Measurements from ENCODE around the gene AKAP5. TPM values are rescaled to one million over a fixed set of nuclear protein-coding genes. Genes with fewer than 3 reads are reported as not detected.

The AKAP5 gene
- polyA plus RNA-seq, 1 of the 3 experiments (the other 2 are of a cell fraction), result 0.28 TPM

DNA sequence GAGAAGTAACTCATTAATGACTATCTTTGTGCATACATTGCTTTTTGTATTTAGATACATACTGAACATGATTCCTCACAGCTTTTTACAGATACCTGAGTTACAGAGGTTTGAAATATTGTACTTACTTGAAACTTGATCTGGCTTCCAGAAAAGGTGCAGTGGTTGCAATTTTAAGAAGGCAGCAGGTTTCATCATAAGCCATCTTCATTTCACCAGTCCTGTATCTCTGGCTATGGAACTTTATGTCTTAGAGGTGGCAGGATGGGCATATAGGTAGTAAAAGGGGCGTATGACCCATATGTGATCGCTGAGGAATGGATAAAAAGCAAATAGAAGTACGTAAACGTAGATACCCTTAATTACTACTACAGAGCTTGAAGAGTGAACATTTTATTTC, 52.9 kb downstream of the AKAP5 start:
- H4K20me1 ChIP-seq (ENCODE audit: insufficient read depth), result peaks cover 87% of the 10 kb centered on the region

More for the DNA sequence above, 52.9 kb downstream of the AKAP5 start:
- H3K27ac ChIP-seq (ENCODE audit: low read depth in 2 of 2, low read length in 1 of 2), result no peak overlapping the region
- peaks cover 0 to under 1% of the 10 kb centered on the region in 2 experiments; a peak in 2 of 4 replicates for H3K4me1 ChIP-seq (ENCODE audit: control insufficient read depth in 1 of 2, insufficient read depth in 2 of 2, low read depth in 1 of 2, low read length in 1 of 2)
- H3K9me3 ChIP-seq, result no peaks in the 10 kb centered on the region
- TF ChIP-seq, protein P1, sequence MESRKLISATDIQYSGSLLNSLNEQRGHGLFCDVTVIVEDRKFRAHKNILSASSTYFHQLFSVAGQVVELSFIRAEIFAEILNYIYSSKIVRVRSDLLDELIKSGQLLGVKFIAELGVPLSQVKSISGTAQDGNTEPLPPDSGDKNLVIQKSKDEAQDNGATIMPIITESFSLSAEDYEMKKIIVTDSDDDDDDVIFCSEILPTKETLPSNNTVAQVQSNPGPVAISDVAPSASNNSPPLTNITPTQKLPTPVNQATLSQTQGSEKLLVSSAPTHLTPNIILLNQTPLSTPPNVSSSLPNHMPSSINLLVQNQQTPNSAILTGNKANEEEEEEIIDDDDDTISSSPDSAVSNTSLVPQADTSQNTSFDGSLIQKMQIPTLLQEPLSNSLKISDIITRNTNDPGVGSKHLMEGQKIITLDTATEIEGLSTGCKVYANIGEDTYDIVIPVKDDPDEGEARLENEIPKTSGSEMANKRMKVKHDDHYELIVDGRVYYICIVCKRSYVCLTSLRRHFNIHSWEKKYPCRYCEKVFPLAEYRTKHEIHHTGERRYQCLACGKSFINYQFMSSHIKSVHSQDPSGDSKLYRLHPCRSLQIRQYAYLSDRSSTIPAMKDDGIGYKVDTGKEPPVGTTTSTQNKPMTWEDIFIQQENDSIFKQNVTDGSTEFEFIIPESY (IDR thresholded peaks at IDR 0.05; ENCODE audit: borderline replicate concordance, low read depth), result no peak
- TF ChIP-seq, protein P2, sequence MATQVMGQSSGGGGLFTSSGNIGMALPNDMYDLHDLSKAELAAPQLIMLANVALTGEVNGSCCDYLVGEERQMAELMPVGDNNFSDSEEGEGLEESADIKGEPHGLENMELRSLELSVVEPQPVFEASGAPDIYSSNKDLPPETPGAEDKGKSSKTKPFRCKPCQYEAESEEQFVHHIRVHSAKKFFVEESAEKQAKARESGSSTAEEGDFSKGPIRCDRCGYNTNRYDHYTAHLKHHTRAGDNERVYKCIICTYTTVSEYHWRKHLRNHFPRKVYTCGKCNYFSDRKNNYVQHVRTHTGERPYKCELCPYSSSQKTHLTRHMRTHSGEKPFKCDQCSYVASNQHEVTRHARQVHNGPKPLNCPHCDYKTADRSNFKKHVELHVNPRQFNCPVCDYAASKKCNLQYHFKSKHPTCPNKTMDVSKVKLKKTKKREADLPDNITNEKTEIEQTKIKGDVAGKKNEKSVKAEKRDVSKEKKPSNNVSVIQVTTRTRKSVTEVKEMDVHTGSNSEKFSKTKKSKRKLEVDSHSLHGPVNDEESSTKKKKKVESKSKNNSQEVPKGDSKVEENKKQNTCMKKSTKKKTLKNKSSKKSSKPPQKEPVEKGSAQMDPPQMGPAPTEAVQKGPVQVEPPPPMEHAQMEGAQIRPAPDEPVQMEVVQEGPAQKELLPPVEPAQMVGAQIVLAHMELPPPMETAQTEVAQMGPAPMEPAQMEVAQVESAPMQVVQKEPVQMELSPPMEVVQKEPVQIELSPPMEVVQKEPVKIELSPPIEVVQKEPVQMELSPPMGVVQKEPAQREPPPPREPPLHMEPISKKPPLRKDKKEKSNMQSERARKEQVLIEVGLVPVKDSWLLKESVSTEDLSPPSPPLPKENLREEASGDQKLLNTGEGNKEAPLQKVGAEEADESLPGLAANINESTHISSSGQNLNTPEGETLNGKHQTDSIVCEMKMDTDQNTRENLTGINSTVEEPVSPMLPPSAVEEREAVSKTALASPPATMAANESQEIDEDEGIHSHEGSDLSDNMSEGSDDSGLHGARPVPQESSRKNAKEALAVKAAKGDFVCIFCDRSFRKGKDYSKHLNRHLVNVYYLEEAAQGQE (IDR thresholded peaks at IDR 0.05; ENCODE audit: low read depth, low read length), result no peak
- TF ChIP-seq, protein P3, sequence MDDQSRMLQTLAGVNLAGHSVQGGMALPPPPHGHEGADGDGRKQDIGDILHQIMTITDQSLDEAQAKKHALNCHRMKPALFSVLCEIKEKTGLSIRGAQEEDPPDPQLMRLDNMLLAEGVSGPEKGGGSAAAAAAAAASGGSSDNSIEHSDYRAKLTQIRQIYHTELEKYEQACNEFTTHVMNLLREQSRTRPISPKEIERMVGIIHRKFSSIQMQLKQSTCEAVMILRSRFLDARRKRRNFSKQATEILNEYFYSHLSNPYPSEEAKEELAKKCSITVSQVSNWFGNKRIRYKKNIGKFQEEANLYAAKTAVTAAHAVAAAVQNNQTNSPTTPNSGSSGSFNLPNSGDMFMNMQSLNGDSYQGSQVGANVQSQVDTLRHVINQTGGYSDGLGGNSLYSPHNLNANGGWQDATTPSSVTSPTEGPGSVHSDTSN (IDR thresholded peaks at IDR 0.05), result no peak
- TF ChIP-seq MXI1 (IDR thresholded peaks at IDR 0.05; ENCODE audit: low read depth, low read length), result no peak
- no peak for TF ChIP-seq POLR2AphosphoS5 (IDR thresholded peaks at IDR 0.05; ENCODE audit: low read depth, low read length)
- TF ChIP-seq, protein P4, sequence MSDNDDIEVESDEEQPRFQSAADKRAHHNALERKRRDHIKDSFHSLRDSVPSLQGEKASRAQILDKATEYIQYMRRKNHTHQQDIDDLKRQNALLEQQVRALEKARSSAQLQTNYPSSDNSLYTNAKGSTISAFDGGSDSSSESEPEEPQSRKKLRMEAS (IDR thresholded peaks at IDR 0.05; ENCODE audit: low read depth), result no peak
- TF ChIP-seq, protein P5, sequence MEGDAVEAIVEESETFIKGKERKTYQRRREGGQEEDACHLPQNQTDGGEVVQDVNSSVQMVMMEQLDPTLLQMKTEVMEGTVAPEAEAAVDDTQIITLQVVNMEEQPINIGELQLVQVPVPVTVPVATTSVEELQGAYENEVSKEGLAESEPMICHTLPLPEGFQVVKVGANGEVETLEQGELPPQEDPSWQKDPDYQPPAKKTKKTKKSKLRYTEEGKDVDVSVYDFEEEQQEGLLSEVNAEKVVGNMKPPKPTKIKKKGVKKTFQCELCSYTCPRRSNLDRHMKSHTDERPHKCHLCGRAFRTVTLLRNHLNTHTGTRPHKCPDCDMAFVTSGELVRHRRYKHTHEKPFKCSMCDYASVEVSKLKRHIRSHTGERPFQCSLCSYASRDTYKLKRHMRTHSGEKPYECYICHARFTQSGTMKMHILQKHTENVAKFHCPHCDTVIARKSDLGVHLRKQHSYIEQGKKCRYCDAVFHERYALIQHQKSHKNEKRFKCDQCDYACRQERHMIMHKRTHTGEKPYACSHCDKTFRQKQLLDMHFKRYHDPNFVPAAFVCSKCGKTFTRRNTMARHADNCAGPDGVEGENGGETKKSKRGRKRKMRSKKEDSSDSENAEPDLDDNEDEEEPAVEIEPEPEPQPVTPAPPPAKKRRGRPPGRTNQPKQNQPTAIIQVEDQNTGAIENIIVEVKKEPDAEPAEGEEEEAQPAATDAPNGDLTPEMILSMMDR (IDR thresholded peaks at IDR 0.05), result no peak
- TF ChIP-seq NFIC (IDR thresholded peaks at IDR 0.05; ENCODE audit: borderline replicate concordance), result no peak
- TF ChIP-seq SMC3 (IDR thresholded peaks at IDR 0.05; ENCODE audit: low read depth, low read length), result no peak
- TF ChIP-seq RAD21 (IDR thresholded peaks at IDR 0.05; ENCODE audit: low read length), result no peak
- TF ChIP-seq, protein P6, sequence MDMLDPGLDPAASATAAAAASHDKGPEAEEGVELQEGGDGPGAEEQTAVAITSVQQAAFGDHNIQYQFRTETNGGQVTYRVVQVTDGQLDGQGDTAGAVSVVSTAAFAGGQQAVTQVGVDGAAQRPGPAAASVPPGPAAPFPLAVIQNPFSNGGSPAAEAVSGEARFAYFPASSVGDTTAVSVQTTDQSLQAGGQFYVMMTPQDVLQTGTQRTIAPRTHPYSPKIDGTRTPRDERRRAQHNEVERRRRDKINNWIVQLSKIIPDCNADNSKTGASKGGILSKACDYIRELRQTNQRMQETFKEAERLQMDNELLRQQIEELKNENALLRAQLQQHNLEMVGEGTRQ (IDR thresholded peaks at IDR 0.05; ENCODE audit: borderline replicate concordance, low read depth, low read length), result no peak
- no peak for TF ChIP-seq FOXJ3 (CRISPR knock-in tag; IDR thresholded peaks at IDR 0.05)
- no peak for TF ChIP-seq FOXM1 (IDR thresholded peaks at IDR 0.05; ENCODE audit: low read depth)
- TF ChIP-seq GATA2 (CRISPR knock-in tag; IDR thresholded peaks at IDR 0.05), result no peak
- TF ChIP-seq CHD2 (IDR thresholded peaks at IDR 0.05; ENCODE audit: low read length, partially characterized antibody), result no peak
- no peak for TF ChIP-seq SIN3A (IDR thresholded peaks at IDR 0.05; ENCODE audit: borderline replicate concordance, low read depth, low read length)
- TF ChIP-seq, protein P7, sequence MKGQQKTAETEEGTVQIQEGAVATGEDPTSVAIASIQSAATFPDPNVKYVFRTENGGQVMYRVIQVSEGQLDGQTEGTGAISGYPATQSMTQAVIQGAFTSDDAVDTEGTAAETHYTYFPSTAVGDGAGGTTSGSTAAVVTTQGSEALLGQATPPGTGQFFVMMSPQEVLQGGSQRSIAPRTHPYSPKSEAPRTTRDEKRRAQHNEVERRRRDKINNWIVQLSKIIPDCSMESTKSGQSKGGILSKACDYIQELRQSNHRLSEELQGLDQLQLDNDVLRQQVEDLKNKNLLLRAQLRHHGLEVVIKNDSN (IDR thresholded peaks at IDR 0.05; ENCODE audit: borderline replicate concordance, low read depth), result no peak
- TF ChIP-seq TCF12 (IDR thresholded peaks at IDR 0.05), result no peak
- no peak overlapping the region for H2AFZ ChIP-seq (ENCODE audit: low read depth)
- CTCF ChIA-PET, result interaction anchor here (1.2 kb wide), 1 partner anchor 119 kb away, joined by 5 read pairs; no protein-coding TSS in a partner anchor
- no peaks in the 10 kb centered on the region for H3K9me2 ChIP-seq
- peaks cover 99% of the 10 kb centered on the region for H3K79me2 ChIP-seq (ENCODE audit: insufficient read depth)
- H3K27me3 ChIP-seq (ENCODE audit: insufficient read depth), result no peaks in the 10 kb centered on the region
- no peak overlapping the region for H3K9ac ChIP-seq
- POLR2A ChIA-PET, result no interaction called here
- WGBS (ENCODE audit: low lambda C conversion rate), result 95% methylated on average over 4 of the region's 4 CpGs
- H3K36me3 ChIP-seq (replicated peaks in 1 of 2; ENCODE audit: control insufficient read depth in 1 of 2, insufficient read depth in 2 of 2, low read length in 1 of 2), result peaks cover 20 to 26% of the 10 kb centered on the region in 2 experiments
- no peak for DNase-seq
- no peak overlapping the region for H3K4me2 ChIP-seq
- H3K4me3 ChIP-seq (ENCODE audit: low read depth in 2 of 2, low read length in 1 of 2), result no peak overlapping the region
- peaks cover 7% of the 10 kb centered on the region for H3F3A ChIP-seq (replicated peaks; ENCODE audit: insufficient read depth)
